ENCODE data around the gene NEO1.
"Not testable (repeated sequence)": the region's sequence is repeated elsewhere in the genome, so short reads cannot be mapped to it uniquely, and the experiment has no call there.

Gene NEO1

DNA sequence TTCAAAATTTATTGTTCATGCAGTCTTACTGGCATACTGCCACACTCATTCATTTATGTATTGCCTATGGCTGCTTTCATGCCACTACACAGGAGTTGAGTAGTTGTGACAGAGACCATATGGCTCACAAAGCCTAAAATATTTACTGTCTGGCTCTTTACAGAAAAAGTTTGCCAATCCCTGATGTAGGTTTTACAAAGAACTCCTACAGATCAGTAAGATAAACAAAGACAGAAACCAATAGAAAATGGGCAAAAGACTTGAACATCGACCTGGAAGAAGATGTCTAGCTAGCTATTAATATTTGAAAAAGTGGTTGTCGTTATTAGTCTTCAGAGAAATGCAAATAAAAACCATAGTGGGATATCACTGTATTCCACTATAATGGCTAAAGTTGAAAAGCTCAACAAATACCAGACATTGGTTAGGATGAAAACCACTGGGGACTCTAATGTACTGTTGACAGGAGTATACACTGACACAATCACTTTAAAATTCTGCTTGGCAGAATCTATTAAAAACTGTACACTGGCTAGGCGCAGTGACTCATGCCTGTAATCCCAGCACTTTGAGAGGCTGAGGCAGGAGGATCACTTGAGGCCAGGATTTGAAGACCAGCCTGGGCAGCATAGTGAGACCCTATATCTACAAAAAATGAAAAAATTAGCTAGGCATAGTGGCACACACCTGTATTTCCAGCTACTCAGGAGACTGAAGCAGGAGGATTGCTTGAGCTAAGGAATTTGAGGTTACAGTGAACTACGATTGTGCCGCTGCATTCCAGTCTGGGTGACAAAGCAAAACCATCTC, 87.7 kb downstream of the NEO1 start:
- DNase-seq (ENCODE audit: low read depth, low spot score): no peak

DNA sequence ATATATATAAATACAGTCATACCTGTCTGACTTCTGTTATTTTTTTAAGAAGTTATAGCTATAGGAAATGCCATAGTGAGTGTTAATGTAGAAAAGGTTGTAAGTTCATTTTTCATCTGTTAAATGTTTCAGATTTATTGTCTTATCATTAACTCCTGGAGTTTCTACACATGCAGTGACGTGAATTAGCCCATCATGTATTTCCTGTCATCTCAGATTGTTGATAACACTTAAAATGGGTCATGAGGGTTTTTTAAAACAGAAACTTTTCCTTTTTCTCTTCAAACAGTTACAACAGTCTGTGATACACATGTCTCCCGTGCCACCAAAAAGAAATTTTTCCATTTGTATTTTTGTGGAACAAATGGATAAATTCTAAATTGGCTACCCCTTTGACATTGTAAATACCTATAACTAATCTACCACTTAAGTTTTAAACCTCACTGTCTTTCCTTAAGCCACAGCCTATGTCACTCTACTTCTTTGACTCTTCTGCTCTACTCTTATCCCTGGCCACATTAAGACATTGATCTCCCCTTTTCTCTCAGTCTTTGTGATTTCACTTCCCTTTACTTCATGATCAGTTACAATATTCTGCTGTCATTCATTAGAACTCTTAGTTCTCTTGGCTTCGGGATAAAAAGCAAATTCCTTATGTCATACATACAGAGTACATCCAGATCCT, 89.1 kb downstream of the NEO1 start:
- no peak for DNase-seq (ENCODE audit: low read depth, low spot score)

DNA sequence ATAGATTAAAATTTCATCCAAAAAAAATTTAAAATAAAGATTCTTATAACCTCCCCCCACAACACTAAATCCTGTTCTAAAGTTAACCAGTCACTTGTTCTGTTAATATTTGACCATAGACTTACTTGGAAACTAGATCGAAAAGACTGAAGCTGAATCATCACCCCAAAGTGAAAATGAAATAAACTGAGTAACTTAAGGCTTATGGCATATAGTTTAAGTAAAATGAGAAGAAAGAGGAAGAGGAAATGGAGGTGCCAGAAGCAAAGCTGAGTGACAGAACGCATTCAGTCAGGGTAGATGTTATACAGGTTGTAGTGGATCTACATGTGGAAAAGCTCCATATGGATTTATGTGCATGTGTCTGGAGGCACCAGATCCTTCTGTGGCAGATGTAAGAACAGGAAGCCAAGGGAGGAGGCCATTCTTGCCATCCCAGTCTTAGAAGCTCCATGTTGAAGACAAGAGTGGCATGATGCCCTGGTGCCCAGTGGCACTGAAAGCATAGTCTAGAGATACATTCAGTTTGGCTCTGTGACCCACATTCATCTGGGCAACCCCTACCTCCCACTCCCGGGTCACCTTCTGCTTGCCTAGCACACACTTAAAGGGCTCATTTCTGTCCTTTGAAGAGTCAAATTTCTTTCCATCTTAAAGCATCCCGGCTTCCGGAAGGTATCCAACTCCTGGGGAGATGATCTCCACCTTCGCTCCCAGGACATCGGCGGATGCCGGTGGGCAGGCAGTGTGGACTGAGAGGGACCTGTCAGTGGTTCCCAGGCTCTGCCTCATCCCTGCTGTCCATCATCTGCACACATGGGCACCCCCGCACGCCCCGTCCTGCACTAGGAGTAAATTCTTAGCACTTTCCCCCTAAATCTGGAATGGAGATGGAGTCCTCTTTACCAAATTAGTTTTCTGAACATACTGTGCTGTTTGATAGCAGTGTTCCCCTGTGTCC, 90.8 kb downstream of the NEO1 start:
- DNase-seq (ENCODE audit: low read depth, low spot score): no peak

DNA sequence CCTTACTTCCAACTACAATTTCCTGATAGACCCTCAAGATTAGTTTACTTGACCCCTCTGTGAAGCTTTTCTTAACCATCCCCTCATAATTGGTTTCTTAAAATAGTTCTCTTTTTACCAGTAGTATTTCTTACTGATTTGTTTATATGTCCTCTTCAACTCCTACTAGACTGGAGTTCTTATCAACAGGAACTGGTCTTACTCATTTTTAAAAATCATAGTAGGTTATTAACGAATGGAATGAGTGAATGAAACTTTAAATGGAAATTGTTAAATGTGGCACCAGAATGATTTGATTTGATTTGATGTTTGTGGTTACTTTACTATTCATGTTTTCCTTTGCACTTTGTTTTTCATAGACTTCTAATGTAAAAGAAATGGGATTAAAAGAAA, 91.5 kb downstream of the NEO1 start:
- DNase-seq (ENCODE audit: low read depth, low spot score): no peak

DNA sequence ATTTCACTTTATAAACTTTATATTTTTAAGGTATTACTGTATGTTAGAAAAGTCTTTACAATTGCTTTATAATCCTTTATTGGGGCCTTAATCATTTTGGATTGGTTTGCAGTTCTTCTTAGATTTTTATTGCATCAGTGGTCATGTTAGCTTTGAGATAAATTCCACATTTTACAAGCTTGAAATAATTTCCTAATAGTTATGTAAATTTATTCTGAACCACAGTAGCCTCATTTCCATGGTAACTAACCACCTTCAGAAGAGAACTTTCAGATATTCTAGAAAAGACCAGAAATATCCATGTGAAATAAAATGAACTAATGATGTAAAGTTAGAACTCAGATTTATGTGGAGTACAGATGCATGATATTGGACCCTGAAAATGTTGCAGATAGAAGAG, 94.2 kb downstream of the NEO1 start:
- DNase-seq (ENCODE audit: low read depth, low spot score): no peak

DNA sequence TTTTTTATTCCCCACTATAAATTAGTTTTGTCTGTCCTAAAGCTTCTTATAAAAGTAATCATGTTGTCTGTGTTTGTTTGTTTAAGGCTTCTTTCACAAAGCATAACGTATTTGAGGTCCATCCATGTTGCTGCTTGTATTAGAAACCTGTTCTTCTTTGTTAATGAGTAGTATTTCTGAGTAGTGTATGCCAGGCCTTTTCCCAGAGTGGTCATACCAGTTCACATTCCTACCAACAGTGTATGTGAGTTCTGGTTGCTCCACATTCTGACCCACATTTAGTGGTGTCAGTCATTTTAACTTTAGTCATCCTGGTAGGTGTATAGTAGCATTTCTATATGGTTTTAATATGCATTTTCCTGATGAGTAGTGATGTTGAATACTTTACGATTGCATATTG, 98.6 kb downstream of the NEO1 start:
- no peak for DNase-seq (ENCODE audit: low read depth, low spot score)

DNA sequence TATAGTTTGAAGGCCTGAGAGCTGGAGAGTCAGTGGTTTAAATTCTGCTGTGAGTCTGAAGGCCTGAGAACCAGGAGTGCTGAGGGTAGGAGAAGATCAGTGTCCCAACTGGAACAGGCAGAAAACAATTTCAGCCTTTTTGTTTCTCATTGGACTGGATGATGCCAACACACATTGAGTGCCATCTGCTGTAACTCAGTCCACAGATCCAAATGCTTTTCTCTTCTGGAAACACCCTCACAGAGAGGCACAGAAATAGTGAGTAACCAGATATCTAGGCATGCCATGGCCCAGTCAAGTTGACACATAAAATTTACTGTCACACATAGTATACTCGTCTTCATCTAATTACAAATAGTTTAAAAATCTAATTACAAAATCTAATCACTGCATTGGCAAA, 100.8 kb downstream of the NEO1 start:
- no peak for DNase-seq (ENCODE audit: low read depth, low spot score)

DNA sequence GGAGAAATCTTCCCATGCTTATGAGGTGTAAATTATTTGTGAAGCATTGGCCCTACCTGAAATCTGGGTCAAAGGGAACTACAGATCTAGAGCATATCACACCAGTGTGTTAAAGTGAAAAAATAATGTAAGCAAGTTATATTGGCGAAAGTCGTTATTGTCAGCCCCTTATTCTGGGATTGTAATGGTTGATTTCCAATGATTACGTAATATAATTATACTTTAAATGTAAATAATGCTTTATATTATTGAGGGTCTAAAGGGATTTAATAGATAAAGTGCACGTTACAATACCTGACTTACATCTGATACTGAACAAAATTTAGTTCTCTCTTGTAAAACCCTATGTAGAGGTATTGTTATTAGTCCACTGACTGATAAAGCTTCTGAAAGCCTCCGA, 101.2 kb downstream of the NEO1 start:
- DNase-seq (ENCODE audit: low read depth, low spot score): no peak

DNA sequence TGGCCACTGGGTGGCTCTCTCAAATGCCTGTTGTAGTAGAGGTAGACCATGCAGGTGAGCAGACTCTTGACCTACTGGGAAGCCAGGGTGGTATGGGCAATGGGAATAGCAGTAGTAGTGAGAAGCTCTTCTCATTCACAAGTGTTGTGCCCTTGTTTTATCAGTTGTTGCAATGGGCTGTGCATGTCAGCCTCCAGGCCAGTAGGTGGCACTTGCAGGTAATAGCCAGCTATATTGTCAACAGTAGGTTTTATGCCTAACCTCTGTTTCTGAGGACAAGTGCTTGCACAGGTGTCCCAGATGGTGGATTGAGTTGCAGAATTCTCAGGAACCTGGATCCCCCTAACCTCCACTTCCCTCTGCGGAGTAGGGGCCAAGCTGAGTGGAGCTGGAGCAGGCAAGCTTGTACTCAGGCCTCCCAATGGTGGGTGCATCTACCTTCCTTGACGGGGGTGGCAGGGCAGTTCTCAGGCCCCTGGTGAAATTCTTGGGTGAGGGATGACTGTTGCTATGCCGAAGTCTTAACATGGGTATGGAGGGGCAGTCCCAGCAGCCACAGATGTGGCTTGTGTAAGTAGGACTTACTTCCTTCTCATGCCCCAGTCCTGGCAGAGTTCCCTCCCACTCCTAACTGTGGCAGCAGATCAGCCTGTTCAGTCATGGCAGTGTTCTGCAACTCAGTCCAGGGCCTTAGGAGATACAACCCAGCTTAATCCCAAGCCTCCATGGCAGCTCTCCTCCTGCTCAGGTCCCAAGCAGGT, 104.3 kb downstream of the NEO1 start:
- no peak for DNase-seq (ENCODE audit: low read depth, low spot score)

DNA sequence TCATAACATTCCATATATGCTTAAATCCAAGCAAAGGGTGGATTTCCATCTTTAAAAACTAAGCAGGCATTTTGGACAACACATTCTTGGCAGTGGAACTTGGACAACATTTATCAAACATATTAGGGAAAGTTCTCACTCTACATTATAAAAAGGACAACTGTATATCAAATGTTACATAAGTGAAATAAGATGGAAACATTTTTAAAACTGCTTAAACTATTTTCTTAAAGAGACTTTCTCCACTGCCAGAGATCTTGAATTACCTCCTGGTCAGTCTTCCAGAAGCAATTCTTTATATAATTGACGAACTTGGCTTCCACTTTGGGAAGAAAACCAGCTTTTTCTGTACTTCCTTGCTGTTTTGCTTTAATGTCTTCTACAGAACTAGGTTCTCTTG, 109.3 kb downstream of the NEO1 start:
- no peak for DNase-seq (ENCODE audit: low read depth, low spot score)

DNA sequence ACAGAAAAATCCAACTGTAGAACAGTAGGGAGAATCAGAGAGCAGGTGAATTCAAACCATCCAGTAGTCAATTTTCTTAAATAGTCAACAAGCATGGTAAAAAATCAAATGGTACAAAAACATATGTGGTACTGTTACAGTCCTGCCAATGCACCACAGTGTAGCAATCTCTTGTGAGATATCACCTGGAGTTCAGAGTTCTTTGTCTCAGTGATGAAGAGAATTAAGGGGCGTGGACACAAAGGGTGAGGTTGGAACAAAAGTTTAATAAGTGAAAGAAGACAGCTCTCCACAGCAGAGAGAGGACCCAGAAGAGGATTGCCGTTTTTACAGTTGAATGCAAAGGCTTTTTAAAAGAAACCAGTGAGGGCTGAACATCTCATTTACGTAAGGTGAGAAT, 113.2 kb downstream of the NEO1 start:
- no peak for DNase-seq (ENCODE audit: low read depth, low spot score)

DNA sequence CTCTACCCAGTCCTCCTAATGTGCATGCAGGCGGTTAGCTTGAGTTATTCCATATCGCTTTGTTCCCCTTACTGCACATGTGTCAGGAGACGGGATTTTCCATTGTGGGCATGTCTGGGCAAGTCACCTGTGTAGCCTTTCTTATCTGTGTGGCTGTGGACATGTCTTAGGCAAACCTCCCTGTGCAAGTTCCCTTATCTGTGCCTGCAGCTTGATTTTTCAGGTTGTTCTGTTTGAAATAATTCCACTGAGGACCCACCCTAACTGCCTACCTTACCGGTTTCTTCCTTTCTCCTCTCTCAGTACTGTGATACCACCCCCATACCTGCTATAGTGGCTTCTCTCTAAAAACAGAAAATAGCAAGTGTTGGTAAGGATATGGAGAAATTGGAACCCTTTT, 113.6 kb downstream of the NEO1 start:
- no peak for DNase-seq (ENCODE audit: low read depth, low spot score)

DNA sequence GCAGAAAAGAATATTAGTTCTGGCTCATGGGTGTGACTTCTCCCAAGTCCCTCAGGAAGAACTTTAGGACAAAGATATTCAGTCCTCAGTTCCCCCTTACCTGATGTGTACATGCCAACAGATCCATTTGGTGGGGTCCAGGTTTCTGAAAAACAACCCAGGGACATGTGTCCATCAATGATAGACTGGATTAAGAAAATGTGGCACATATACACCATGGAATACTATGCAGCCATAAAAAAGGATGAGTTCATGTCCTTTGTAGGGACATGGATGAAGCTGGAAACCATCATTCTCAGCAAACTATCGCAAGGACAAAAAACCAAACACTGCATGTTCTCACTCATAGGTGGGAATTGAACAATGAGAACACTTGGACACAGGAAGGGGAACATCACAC, 114.4 kb downstream of the NEO1 start:
- not testable (repeated sequence) for DNase-seq (ENCODE audit: low read depth, low spot score)

DNA sequence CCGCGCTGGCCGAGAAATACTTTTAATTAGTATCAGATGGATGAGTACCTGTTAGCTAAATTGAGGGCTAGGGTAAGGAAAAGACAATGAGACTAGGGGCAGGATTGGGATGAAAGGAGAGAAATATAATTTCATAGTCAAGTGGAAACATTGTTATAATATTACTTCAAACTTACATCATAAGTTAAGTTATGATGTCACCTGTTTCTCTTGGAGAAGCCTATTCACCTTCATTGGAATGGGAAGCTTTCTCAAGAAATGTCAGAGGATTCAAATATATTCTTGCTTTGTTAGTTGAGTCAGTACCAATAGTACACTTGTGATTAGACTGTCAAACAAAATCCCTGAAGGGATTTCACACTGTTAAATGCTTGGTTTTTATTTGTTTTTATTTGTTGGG, 116.2 kb downstream of the NEO1 start:
- DNase-seq (ENCODE audit: low read depth, low spot score): no peak

DNA sequence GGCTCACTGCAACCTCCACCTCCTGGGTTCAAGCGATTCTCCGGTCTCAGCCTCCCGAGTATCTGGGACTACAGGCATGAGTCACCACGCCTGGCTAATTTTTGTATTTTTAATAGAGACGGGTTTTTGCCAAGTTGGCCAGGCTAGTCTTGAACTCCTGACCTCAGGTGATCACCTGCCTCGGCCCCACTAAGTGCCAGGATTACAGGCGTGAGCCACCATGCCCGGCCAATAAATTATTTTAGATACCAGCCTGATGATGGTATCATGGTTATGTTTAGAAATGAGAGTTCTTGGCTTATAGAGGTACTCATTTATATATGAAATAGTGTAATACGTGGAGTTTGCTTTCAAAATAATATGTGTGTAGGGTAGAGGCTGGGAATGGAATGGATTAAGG, 119.4 kb downstream of the NEO1 start:
- DNase-seq (ENCODE audit: low read depth, low spot score): no peak

DNA sequence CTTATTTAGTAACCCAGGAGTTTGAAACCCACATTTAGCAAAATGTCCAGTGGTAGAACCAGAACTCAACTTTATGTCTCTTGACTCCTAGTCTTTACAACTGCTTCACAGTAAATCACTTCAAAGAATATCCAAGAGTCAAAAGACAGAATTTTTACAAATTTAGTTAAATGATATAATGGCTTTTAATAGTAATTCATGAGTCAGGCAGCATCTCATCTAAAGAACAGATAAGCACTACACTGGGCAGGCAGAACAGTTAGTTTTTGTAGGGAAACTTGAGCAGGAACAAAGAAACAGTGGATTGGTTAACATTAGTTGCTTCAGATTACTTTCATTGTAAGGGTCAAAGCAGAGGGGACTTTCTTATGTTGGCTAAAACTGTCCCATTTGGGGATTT, 120.2 kb downstream of the NEO1 start:
- no peak for DNase-seq (ENCODE audit: low read depth, low spot score)

DNA sequence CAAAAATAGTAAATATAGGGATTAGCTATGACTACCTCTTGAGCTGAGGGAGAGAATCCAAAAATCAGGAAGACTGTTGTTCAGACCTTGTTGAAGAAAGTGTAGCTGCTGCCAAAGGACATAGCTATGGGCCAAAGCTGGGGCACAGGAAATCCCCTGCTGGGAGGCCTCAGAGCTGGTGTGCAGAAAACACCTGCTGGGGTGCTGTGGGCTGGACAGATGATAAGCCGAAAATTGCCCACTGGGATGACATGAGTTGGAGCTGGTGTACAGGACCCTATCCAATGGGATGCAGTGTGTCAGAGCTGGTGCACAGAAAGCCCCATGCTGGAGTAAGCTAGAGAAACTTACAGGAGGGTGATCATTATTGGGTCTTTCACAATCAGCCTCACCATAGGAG, 121.9 kb downstream of the NEO1 start:
- DNase-seq (ENCODE audit: low read depth, low spot score): no peak

DNA sequence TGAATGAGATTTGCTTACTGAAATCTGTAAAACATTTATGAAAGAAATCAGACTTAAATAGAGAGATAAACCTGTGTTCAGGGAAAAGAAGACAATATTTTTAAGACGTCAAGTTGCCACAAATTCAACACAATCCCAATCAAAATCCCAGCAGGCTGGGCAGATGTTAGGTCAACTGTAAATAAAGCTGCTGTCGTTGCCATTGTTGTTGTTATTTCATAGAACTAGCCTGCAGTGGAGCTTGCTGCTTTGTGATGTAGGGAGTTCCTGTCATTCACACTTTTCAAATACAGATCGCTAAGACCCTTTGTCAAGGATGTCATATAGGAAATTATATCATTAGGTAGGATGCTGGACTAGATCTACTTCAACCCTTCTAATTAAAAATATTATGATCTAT, 123.1 kb downstream of the NEO1 start:
- DNase-seq (ENCODE audit: low read depth, low spot score): no peak

DNA sequence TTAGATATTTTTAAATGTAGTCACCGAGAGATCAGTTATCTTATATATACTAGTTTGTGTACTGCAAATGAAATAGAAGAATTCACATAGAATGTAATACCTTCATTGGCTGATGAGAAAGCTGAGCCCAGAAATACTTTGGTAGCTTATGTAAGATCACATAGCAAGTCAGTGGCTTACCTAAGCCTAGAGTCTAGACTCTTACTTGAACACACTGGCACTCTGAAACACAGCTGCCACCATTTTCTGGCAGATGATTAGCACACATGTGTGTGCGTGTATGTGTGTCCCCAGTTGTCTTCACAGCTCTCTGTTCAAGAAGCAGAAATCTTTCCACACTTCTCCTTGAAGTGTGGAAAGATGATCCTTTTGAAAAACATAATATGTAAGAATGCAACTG, 124.3 kb downstream of the NEO1 start:
- no peak for DNase-seq (ENCODE audit: low read depth, low spot score)

DNA sequence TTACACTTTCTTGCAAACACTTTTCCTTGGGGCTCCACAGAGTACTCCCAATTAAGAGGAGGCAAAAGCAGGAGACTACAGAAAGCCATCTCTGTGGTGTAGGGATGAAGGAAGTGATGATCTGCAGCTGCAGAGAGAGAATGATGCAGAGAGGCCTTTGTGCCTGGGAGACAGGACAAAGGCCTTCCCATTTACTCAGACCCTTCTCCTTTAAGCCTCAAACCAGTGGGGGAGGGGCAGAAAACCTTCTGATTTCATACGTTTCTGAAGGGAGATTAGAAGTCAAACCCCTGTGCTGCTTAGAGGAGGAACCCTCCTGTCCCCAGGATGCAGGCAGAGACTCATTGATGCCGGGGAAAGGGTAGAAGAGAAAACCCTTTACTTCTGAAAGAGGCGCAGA, 130.8 kb downstream of the NEO1 start:
- DNase-seq (ENCODE audit: low read depth, low spot score): no peak

DNA sequence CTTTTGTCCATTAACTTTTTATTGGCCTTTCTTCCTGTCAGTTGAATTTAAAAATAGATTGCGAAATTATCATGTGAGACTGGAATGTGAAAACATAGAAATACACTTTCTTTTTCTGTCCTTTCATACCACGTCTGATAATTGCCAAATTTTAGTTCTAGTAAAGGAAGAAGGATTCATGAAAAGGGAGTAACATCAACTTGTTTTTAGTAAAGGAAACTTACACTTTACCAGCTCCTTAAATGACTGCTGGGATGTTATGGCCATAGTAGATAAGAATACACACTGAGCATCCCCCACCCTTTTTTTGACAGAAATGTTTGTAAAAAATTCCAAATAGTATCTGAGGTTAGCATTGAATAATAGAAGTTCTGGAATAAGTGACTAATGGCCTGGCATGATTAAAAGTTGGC, 137.9 kb downstream of the NEO1 start:
- DNase-seq (ENCODE audit: low read depth, low spot score): no peak

DNA sequence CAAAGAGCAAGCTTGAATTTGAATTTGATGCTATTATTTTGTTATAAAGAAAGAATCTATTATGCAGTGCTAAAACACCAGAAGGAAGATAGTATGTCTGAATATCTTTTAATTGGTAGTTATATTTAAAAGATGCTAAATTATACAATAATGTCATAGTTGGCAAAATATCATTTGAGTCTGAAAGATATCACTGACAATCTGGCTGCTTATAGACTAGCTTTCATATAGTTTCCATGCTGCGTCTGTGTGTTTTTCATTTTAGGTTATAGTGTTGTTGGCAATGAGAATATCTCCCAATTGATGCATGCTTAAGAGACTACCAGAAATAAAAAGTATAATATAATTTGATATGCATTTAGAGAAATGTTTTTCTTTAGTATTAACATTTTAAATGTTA, 142.9 kb downstream of the NEO1 start:
- no peak for DNase-seq (ENCODE audit: low read depth, low spot score)

Data from activated naive CD8-positive, alpha-beta T cell treated with anti-CD3 and anti-CD28 coated beads, Interleukin-2, amount 50 U/mL, for 16 hours (primary cell).